Left colon (tissue), 2 donors: ENCODE results near the gene RNF146. TPM values are rescaled to one million over a fixed set of nuclear protein-coding genes. Genes with fewer than 3 reads are reported as not detected.
A peak's percentile ranks its signal among the peaks of the same experiment; 100 is the strongest.
"Not testable (repeated sequence)": the region's sequence is repeated elsewhere in the genome, so short reads cannot be mapped to it uniquely, and the experiment has no call there.

Source experiments
- ATAC-seq: fragments of 200-7000 bp; cut with Tn5 transposase; one replicate; pipeline ENCODE4 v1.9.1; 2020; ENCODE audit warnings: mild to moderate bottlenecking, moderate library complexity
- DNase-seq, 2 donors: peaks; one replicate each; pipeline ENCODE4 v3.0.0-alpha.2; 2020
- intact Hi-C, 2 donors: fragments of 100-400 bp; cut with DNase I in 1 of 2; cut with micrococcal nuclease in 1 of 2; formaldehyde crosslinking; loops; one replicate each; pipeline versions ENCODE4 v1.11.2 to v1.14.0; 2022; cut with DNase I, micrococcal nuclease
- long read RNA-seq: library from polyadenylated mRNA; unstranded; transcript quantifications from one replicate; pipeline ENCODE4 v2.0.0, GENCODE V29; 2021
- total RNA-seq, 2 donors: library from RNA; stranded (reverse); fragmentation: NEBNext Ultra II Directional; extraction: Animal tissue kit (Norgen Biotek cat#: 25700); gene quantifications; one replicate each; pipeline ENCODE4 v1.2.1, GENCODE V29; 2021
- donor health status: DM: no; HTN: no; CAD: no.
- donor health status: DM: yes; HTN: yes; CAD: no.

RNF146 gene, protein sequence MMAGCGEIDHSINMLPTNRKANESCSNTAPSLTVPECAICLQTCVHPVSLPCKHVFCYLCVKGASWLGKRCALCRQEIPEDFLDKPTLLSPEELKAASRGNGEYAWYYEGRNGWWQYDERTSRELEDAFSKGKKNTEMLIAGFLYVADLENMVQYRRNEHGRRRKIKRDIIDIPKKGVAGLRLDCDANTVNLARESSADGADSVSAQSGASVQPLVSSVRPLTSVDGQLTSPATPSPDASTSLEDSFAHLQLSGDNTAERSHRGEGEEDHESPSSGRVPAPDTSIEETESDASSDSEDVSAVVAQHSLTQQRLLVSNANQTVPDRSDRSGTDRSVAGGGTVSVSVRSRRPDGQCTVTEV
- total RNA-seq: 10 to 100 TPM; 24.5 to 26.7 TPM
- long read RNA-seq, partial matches to known transcripts: 0 of 9 reads
- long read RNA-seq, other reads (novel, unspliced or antisense): 4 of 9 reads

DNA sequence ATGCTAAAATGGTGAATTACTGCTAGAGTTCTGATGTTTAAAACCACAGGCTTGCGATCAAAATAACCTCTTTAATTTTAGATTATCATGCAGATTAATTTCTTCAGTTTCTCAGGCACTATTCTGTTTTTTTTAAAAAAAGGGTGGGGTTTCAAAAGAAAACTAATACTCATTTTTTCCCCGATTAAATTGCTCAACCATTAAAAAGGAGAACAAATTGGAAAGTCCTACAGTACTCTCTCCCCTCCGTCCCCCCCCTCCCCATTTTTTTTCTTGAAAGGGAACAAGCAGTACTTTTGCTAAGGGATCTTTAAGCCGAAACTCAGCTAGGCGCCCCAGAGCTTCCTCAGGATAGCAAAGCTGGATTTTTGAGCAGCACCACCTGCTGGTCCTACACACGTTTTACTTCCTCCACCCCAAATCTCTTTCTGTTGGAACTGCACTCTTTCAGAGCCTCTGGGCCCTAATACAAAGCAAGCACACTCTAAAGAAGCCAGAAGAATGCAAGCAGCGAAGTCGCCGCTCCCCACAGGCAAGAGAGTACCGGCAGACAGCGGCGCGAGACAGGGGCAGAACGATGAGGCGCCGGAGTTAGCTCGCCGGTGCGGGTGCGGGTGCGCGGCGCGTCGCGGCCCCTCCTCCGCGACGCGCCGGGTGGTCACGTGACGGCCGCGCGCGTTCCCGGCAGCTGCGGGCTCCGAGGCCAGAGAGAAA, at the start of gene RNF146:
Gene RNF146 (plus strand): TSS at position 687 of the 714 bp plus-strand sequence. CDS start 13,475 bp downstream, outside the sequence.
- intact Hi-C loops: no loop called here
- ATAC-seq (peak; percentile 94), DNase-seq (peak; percentile 79 to 86)

DNA sequence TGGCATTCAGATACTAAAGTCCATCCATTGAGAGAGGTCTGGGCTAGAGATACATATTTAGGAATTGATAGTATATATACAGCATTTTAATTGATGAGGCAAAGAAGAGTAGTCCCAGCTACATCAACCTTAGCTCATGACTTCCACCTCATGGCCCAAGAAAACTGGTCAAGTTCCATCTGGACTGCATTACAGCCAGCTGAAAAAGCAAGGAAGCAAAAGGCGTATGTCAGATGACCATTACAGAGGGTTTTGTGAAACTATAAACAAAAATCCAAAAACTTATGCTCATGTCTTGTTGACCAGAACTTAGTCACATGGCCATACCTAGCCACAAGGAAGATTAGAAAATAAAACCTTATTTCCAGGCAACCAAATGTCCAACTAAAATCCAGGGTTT, 46.8 kb upstream of the RNF146 start:
- ATAC-seq (no peak), DNase-seq (no peak)
- intact Hi-C loops: no loop called here

DNA sequence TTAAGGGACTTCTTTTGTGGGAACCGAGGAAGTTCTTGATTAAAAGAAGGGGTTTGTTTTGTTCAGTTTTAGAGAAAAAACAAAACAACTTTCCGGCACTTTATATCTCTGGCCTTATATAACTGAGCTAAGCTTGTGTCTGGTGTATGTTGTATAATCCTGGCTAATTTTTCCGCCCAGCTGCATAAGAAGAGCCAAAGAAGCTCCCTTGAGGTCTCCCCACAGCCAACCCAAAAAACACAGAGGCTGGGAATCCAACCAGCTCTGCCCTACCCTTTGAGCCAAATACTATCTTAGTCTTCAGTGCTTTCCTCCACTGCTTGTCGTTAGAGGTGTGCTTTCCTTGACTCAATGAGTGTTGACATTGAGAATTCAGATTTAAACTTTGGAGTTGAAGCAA, 45.5 kb upstream of the RNF146 start:
- ATAC-seq: no peak

DNA sequence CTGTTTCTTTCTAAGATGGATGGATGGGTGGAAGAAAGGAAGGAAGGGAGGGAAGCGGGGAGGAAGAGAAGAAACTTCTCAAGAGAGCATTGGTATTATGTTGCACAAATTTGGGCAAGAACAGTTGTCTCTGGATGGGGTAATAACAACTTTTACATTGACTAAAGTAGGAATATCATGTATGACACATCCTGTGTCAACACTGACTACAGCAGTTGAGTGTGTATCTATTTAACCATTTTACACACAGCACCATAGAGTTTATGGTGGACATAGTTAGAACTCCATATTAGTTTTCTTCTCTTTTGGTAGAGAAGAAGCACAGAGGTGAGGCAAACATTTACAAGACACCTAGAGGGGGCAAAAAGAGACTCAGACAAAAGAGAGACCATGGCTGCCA, 44.2 kb upstream of the RNF146 start:
- ATAC-seq (no peak), DNase-seq (no peak)
- intact Hi-C loops: no loop called here

More for the DNA sequence above, 45.5 kb upstream of the RNF146 start:
- intact Hi-C loops: no loop called here
- DNase-seq: no peak

DNA sequence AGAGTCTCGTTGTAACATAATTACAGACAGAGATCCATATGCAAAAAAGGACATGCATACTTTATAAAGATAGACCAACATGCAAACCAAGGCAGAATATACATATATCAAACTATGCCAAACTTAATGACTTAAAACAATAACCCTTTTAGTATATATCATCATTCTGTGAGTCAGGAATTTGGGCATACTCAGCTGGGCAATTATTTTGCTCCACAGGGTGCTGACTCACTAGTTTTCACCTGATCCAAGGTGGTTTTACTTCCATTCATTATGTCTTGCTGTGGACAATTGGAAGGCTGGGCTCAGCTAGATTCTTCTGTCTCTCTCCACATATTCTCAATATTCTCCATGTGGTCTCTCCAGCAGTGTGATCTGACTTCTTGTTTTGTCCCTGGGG, 41.2 kb upstream of the RNF146 start:
- DNase-seq: no peak
- ATAC-seq: no peak
- intact Hi-C loops: no loop called here

DNA sequence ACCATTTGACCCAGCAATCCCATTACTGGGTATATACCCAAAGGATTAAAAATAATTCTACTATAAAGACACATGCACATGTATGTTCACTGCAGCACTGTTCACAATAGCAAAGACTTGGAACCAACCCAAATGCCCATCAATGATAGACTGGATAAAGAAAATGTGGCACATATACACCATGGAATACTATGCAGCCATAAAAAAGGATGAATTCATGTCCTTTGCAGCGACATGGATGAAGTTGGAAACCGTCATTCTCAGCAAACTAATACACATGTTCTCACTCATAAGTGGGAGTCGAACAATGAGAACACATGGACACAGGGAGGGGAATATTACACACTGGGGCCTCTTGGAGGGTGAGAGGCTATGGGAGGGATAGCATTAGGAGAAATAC, 32.8 kb upstream of the RNF146 start:
- not testable (repeated sequence) for DNase-seq

DNA sequence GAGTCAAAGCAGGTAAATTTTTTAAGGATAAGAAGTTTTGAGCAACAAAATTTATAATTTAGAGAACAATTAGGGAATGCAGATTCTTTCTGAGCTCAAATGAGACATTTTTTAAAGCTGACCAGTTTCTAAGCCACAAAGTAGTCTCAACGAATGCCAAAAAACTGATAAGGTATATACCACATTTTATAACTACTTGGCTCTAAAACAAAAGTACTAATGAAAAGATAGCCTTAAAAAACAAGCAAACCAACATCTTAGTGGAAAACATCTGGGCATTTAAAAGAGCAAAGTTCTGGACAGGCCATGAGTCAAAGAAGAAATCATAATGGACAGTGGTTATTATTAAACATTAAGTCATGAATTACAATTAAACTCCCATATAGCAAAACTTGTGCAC, 23.2 kb upstream of the RNF146 start:
- DNase-seq (no peak), ATAC-seq (no peak)
- intact Hi-C loops: no loop called here

More for the DNA sequence above, 32.8 kb upstream of the RNF146 start:
- intact Hi-C loops, ATAC-seq: not testable (repeated sequence)

DNA sequence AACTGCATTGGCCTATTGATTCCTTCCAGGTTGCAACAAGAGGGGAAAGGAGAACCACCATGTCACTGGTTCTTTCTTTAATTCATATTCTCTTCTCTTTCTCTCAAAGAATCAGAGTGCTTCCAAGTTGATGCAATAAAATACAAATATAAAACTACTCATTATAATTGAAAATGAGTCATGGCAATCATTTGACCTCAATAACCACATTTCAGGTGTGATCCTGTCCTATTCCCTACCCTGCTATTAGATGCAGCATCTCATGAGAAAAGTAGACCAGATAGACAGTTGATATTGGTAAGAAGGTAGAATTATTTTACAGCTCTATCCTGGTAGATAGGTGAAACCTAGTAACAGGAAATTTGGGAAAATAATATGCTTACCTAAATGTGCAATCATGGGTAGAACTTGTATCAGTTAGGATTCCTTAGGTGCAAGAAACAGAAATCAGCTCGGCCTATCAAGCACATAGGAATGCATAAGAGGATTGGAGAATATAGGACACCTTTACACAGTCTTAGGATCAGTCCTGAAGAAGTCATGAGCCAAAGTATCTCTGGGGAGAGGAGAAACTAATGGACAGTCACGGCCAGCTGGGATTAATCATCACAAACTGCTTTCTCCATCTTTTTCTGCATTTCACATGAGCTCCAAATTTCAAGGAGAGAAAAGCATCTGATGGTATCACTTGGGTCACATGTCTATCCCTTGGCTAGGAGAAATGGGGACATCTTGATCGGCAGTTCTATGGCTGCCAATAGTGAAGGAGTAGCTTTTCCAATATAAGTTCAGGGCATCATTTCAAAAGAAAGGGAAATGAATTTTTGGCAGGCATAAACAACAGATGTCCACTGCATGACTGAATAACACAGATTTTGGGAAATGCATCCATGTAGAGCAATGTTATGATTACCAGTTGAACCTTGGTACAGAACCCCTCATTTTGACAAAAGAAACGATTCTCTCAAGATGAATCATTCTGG, 19.3 kb upstream of the RNF146 start:
- DNase-seq (no peak), ATAC-seq (no peak)
- intact Hi-C loops: no loop called here

DNA sequence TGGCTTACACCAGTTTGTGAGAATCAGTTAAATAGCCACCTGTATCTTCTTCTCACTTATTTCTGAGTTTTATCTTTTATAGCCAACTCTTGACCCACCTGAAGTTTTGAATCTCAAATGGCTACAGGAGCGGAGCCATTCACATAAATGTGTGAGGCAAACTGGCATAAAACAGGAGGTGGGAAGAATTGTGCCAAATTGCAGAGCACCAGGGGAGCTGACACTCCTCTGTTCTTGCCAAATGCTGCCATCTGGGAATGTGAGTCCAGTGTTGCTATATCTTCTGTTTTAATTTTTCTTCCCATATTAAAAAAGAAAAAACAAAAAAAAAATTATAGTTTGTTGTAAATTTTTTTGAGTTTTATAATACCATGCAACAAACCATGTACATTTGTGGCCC, 17.0 kb upstream of the RNF146 start:
- intact Hi-C loops: no loop called here
- ATAC-seq (no peak), DNase-seq (no peak)

DNA sequence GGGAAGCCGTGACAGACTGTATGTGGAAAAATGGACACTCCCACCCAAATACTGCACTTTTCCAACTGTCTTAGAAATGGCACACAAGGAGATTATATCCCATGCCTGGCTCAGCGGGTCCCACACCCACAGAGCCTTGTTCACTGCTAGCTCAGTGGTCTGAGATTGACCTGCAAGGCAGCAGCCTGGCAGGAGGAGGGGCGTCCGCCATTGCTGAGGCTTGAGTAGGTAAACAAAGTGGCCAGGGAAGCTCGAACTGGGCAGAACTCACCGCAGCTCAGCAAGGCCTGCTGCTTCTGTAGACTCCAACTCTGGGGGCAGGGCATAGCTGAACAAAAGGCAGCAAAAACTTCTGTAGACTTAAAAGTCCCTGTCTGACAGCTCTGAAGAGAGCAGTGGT, 11.4 kb upstream of the RNF146 start:
- DNase-seq (no peak), ATAC-seq (no peak)
- intact Hi-C loops: no loop called here

DNA sequence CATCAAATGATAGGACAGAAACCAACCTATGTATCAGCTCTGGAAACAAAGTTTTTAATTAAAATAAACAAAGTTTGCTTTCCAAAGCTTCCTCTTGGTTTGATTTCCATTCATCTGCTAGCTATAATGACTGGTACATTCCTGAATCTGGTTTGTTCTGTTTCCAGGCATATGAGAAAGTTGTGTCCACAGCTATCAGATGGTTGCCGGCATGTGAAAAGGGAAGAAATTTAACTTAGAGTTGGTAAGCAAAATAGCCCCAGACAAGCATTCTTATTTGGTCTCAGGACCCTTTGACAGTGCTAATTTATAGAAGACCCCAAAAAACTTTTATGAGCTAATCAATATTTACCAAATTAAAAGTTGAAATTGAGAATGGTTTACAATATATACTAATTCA, 3.8 kb upstream of the RNF146 start:
- intact Hi-C loops: no loop called here
- ATAC-seq (no peak), DNase-seq (no peak)

DNA sequence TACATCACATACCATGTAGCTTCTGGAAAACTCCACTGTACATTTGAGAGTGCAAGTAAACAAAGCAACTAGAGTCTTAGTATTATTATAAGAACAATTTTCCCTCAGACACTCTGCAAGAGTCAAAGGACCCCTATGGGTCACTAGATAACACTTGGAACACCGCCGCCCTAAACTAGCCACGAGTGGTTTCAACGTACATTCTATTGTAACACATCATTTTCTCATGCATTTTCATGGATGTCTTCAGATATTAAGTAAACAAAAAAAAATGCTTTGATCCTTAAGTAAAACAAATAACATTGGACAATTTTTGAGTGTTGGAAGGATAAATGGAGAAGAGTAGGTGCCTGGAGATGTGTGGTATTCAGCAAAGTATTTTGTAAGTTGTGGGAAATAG, 3.2 kb upstream of the RNF146 start:
- intact Hi-C loops: no loop called here
- no peak for ATAC-seq
- no peak for DNase-seq

DNA sequence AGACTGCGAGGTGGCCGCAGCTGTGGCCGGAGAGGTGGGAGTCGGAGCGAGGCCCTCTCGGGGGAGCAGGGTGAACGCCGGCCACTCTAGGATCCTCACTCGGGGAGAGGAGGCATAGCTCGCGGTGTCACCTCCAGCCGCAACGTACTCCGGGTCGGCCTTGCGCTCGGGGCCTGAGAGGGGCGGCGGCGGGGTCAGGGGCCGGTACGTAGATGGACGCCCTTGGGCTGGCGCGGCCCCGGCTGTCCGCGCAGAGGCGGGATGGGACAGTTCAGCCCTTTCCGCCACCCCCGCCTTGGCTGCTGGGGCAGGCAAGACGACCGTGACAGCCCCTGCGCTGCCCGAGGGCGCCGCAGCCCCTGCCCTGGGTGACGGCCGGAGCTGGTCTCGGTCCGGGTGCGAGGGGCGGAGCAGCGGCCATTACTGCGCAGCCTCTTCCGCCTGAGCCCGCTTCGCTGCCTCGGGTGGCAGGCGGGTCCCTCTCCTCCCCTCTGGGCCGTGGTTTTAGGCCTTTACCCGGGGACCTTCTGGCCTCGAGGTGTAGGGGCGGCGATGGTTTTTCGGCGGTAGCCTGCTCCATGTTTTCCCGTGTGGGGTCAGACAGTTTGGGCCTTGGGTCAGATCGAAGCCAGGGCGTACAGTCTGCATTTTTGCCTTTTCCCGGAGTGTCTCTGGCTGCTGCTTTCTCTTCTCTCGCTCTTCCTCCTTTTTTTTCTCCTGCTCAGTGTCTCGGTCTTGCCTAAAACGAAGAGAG, 405 bp downstream of the RNF146 start:
- ATAC-seq (peak; percentile 84), DNase-seq (peak; percentile 50 to 75)
- intact Hi-C loops: no loop called here

DNA sequence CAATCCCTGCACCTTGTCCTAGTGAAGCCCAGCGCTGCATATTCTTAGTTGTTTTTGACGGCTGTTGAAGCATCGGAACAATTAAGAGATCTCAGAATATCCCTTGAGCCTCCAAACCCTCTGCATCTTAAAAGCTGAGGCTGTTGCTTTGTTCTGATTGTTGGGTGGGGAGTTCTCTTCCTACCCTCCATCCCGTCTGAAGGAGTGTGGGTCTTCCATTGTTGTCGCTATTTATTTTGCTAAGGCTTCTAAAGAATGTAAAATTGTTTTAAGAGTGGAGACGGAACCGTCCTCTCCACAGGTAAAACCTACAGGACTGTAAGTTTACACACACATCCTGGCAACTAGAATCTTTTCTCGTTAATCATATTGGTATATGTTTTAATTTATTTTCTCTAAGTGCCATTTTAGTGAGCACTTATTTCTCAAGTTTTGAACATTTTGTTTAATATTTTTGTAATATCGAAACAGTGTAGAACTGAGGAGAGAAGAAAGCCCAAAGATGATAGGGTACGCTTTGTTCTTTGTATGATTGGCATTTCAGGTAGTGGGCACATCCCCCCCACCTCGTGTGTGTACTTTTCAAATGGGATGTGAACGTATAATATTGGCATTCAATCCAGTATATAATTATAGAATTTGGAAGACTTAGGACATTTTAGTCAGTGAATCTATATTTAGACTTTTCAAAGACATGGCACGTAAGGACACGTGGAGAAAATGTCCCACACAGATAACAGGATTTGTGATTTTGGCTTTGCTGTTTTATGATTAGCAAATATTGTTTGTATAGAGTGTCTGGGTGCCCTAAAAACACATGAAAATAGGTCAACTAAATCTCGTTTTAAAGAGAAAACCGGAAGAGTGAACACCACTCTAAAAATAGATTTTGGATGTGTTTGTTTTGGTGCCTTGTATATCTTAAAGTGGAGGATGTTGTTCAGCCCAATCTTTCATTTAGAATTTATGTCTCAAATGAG, 1.3 kb downstream of the RNF146 start:
- no peak for DNase-seq

DNA sequence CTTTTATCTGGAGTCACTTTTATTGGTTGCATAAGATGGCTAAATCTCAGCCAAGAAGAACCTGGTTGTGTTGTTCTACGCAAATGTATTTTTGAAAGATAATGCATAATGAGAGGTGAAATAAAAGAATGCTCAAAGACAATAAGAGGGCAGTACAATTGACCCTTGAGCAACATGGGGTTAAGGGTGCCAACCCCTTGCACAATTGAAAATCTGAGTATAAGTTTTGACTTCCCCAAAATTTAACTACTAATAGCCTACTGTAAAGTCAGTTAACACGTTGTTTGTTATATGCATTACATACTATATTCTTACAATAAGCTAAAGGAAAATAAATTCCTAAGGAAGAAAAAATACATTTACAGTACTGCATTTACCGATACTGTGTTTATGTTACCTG, 5.9 kb downstream of the RNF146 start:
- DNase-seq: no peak
- ATAC-seq: no peak
- intact Hi-C loops: no loop called here

More for the DNA sequence above, 1.3 kb downstream of the RNF146 start:
- no peak for ATAC-seq
- intact Hi-C loops: no loop called here

DNA sequence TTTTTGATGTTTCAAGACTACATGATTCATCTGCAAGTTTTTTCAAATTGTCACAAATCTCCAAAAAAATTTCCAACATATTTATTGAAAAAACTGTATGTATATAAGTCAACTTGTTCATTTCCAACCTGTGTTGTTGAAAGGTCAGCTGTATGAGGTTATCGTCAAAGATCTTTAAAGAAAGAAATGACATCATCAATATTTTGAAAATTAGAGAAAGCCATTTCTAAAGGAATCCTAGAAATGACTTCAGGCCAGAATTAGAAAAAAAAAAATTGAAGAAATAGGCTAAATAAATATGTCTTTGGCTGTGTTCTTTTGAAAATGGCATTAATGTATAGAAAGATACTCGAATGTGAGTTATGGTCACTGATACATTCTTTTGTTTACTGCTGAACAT, 6.8 kb downstream of the RNF146 start:
- no peak for ATAC-seq

DNA sequence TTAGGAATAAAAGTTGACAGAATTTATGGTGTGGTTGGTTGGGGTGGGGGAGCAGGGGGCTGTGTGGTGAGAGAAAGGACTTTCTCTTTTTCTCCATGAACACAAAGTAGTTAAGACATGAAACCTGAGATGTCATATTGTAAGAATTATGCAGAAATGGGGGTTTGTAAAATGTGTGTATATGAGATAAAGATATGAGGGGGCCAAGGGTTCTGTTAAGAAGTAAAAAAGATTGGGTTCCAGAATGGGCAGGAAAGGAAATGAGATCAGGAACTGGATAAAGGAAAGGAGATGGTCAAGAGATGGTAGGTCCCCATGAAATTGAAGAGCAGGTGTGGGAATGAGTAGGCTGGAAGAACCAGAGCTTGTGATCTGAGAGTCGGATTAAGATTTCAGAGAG, 9.7 kb downstream of the RNF146 start:
- intact Hi-C loops: no loop called here
- no peak for DNase-seq
- no peak for ATAC-seq

More for the DNA sequence above, 6.8 kb downstream of the RNF146 start:
- intact Hi-C loops: no loop called here
- no peak for DNase-seq
